Calu3 (cell line): Measurements from ENCODE around the gene DNAH9. TPM values are rescaled to one million over a fixed set of nuclear protein-coding genes. Genes with fewer than 3 reads are reported as not detected.

Experiments
- BruUV-seq: library from RNA; stranded (reverse); fragments of 400-500 nt; replicated peaks from 2 replicates; lab custom pipeline; 2021; lab: Mats Ljungman, UMichigan
- CTCF ChIA-PET: fragments of 300-600 bp; sonication (Branson Sonifier 250); formaldehyde crosslinking; loops from one replicate; lab custom pipeline; 2022; ENCODE audit warnings: antibody characterized with exemption; lab: Charles Lee
- DNase-seq: peaks from one replicate; pipeline ENCODE4 v3.0.0; 2022
- H3K27ac Mint-ChIP-seq: one replicate; pipeline ENCODE4 v1.8.0; 2022; ENCODE audit warnings: mixed read lengths; ENCODE audit not compliant: unreplicated experiment
- H3K27me3 Mint-ChIP-seq: one replicate; pipeline ENCODE4 v1.8.0; 2022; ENCODE audit warnings: mixed read lengths; ENCODE audit not compliant: unreplicated experiment
- H3K36me3 Mint-ChIP-seq: one replicate; pipeline ENCODE4 v1.8.0; 2022; ENCODE audit warnings: mild to moderate bottlenecking, moderate library complexity, mixed read lengths; ENCODE audit not compliant: insufficient read depth, unreplicated experiment
- H3K4me1 Mint-ChIP-seq: one replicate; pipeline ENCODE4 v1.8.0; 2022; ENCODE audit warnings: mild to moderate bottlenecking, low read depth, mixed read lengths; ENCODE audit not compliant: unreplicated experiment
- H3K4me3 Mint-ChIP-seq: one replicate; pipeline ENCODE4 v1.8.0; 2022; ENCODE audit warnings: mild to moderate bottlenecking, low read depth, moderate library complexity, mixed read lengths; ENCODE audit not compliant: unreplicated experiment
- H3K9me3 Mint-ChIP-seq: one replicate; pipeline ENCODE4 v1.8.0; 2022; ENCODE audit warnings: low read depth, mixed read lengths; ENCODE audit not compliant: unreplicated experiment
- CTCF ChIP-seq: fragments of 200-600 bp; IDR thresholded peaks from one replicate; pipeline ENCODE4 v1.8.0; 2022; ENCODE audit warnings: antibody characterized with exemption; ENCODE audit not compliant: unreplicated experiment
- intact Hi-C: fragments of 100-400 bp; cut with micrococcal nuclease; formaldehyde crosslinking; loops from one replicate; pipeline ENCODE4 v1.10.0; 2022; ENCODE audit not compliant: unreplicated experiment
- total RNA-seq: library from RNA; stranded (reverse); gene quantifications from 2 replicates; pipeline ENCODE4 v1.2.3, GENCODE V29; 2022

The DNAH9 gene
- total RNA-seq, 1 experiment from 2014 or later = 0.19 TPM

GRCh38 chr17:11690681-11691080 lies 92.4 kb downstream of the DNAH9 start:
- intact Hi-C loops = no loop called here
- no peak overlapping the region for H3K27ac Mint-ChIP-seq
- peaks cover 3% of the 10 kb centered on the region for H3K9me3 Mint-ChIP-seq
- no peak for DNase-seq
- no peaks in the 10 kb centered on the region for H3K36me3 Mint-ChIP-seq
- no peak overlapping the region for H3K4me3 Mint-ChIP-seq
- CTCF ChIA-PET = no interaction called here
- BruUV-seq = no TSS peak
- no peaks in the 10 kb centered on the region for H3K27me3 Mint-ChIP-seq
- no peak for TF ChIP-seq CTCF
- H3K4me1 Mint-ChIP-seq = no peaks in the 10 kb centered on the region

- intact Hi-C loops = no loop called here
- Mint-ChIP-seq H3K9me3 (peaks cover 2% of the 10 kb centered on the region), H3K4me1 (no peaks in the 10 kb centered on the region), H3K36me3 (no peaks in the 10 kb centered on the region), H3K27me3 (no peaks in the 10 kb centered on the region), H3K27ac (no peak overlapping the region), H3K4me3 (no peak overlapping the region)
- DNase-seq = no peak
- TF ChIP-seq CTCF = no peak
- BruUV-seq = no TSS peak
- CTCF ChIA-PET = interaction anchor here (0.6 to 0.7 kb wide), 2 partner anchors 51 to 357 kb away, joined by 3 to 4 read pairs; no protein-coding TSS in a partner anchor
Measured at GRCh38 chr17:11692688-11693087, 94.4 kb downstream of the DNAH9 start.

- DNase-seq = no peak
- no peak for TF ChIP-seq CTCF
- intact Hi-C loops = no loop called here
- no TSS peak for BruUV-seq
- CTCF ChIA-PET = interaction anchor here (0.6 to 0.7 kb wide), 2 partner anchors 51 to 356 kb away, joined by 3 to 4 read pairs; no protein-coding TSS in a partner anchor
- H3K27me3 Mint-ChIP-seq = no peaks in the 10 kb centered on the region
- no peaks in the 10 kb centered on the region for H3K36me3 Mint-ChIP-seq
- H3K9me3 Mint-ChIP-seq = peaks cover 3% of the 10 kb centered on the region
- no peaks in the 10 kb centered on the region for H3K4me1 Mint-ChIP-seq
- no peak overlapping the region for H3K4me3 Mint-ChIP-seq
- H3K27ac Mint-ChIP-seq = no peak overlapping the region
Measured at GRCh38 chr17:11693284-11693683, 95.0 kb downstream of the DNAH9 start.

GRCh38 chr17:11700668-11701067 lies 102.4 kb downstream of the DNAH9 start:
- no TSS peak for BruUV-seq
- CTCF ChIA-PET = no interaction called here
- H3K27ac Mint-ChIP-seq = no peak overlapping the region

More at GRCh38 chr17:11700668-11701067, 102.4 kb downstream of the DNAH9 start:
- no peaks in the 10 kb centered on the region for H3K36me3 Mint-ChIP-seq
- intact Hi-C loops = no loop called here
- H3K4me1 Mint-ChIP-seq = no peaks in the 10 kb centered on the region
- no peak for DNase-seq
- H3K27me3 Mint-ChIP-seq = no peaks in the 10 kb centered on the region
- no peak for TF ChIP-seq CTCF
- peaks cover 12% of the 10 kb centered on the region for H3K9me3 Mint-ChIP-seq
- no peak overlapping the region for H3K4me3 Mint-ChIP-seq
